ENCODE results near the gene ACSL3. TPM values are rescaled to one million over a fixed set of nuclear protein-coding genes. Genes with fewer than 3 reads are reported as not detected.

Gene ACSL3
- total RNA-seq, 4 donors from 2014 or later, result 31.1 to 56.3 (median 52.5) TPM

- Histone ChIP-seq H3K36me3 (peaks cover 21 to 77% (median 54%) of the 10 kb centered on the region in 4 donors), H3K27me3 (no peaks in the 10 kb centered on the region), H3K4me3 (no peak overlapping the region), H3K4me1 (peaks cover 6 to 13% (median 9%) of the 10 kb centered on the region in 4 donors), H3K9me3 (no peaks in the 10 kb centered on the region), H3K27ac (replicated peaks in 1 of 4) (no peak overlapping the region)
- intact Hi-C loops (cut with DNase I), result no loop called here
- TF ChIP-seq CTCF (IDR thresholded peaks at IDR 0.05), result no peak
- TF ChIP-seq POLR2A (IDR thresholded peaks at IDR 0.05; ENCODE audit: low read depth), result no peak
- TF ChIP-seq EP300 (IDR thresholded peaks at IDR 0.05), result no peak
- no peak for TF ChIP-seq POLR2AphosphoS5 (IDR thresholded peaks at IDR 0.05)
- 95% methylated on average over 5 of the region's 5 CpGs for WGBS
- no peak for DNase-seq (ENCODE audit: extremely low spot score)
Measured at GRCh38 chr2:222920657-222921186, 59.9 kb downstream of the ACSL3 start.

GRCh38 chr2:222922019-222922800, 61.4 kb downstream of the ACSL3 start:
- Histone ChIP-seq H3K27me3 (no peaks in the 10 kb centered on the region), H3K4me3 (no peak overlapping the region), H3K4me1 (peaks cover 4 to 8% (median 6%) of the 10 kb centered on the region in 4 donors), H3K36me3 (peaks cover 21 to 81% (median 55%) of the 10 kb centered on the region in 4 donors), H3K27ac (replicated peaks in 1 of 4) (no peak overlapping the region), H3K9me3 (no peaks in the 10 kb centered on the region)
- WGBS, result 92% methylated on average over 8 of the region's 8 CpGs
- TF ChIP-seq POLR2AphosphoS5 (IDR thresholded peaks at IDR 0.05) (no peak), CTCF (IDR thresholded peaks at IDR 0.05) (no peak), POLR2A (IDR thresholded peaks at IDR 0.05; ENCODE audit: low read depth) (no peak), EP300 (IDR thresholded peaks at IDR 0.05) (no peak)
- intact Hi-C loops (cut with DNase I), result no loop called here
- no peak for DNase-seq (ENCODE audit: extremely low spot score)

GRCh38 chr2:222926915-222927314, 66.1 kb downstream of the ACSL3 start:
- Histone ChIP-seq H3K4me3 (no peak overlapping the region), H3K9me3 (no peaks in the 10 kb centered on the region), H3K27me3 (no peaks in the 10 kb centered on the region), H3K27ac (replicated peaks in 1 of 4) (no peak overlapping the region), H3K4me1 (no peaks in the 10 kb centered on the region), H3K36me3 (peaks cover 5 to 88% (median 63%) of the 10 kb centered on the region in 4 donors)
- WGBS, result 95% methylated on average over 9 of the region's 9 CpGs
- intact Hi-C loops (cut with DNase I), result no loop called here
- no peak for DNase-seq (ENCODE audit: extremely low spot score)
- TF ChIP-seq CTCF (IDR thresholded peaks at IDR 0.05) (no peak), EP300 (IDR thresholded peaks at IDR 0.05) (no peak), POLR2A (IDR thresholded peaks at IDR 0.05; ENCODE audit: low read depth) (no peak), POLR2AphosphoS5 (IDR thresholded peaks at IDR 0.05) (no peak)

- no peaks in the 10 kb centered on the region for H3K4me1 ChIP-seq
- H3K27ac ChIP-seq (replicated peaks in 1 of 4), result no peak overlapping the region
- peaks cover 0 to 84% (median 60%) of the 10 kb centered on the region in 4 donors for H3K36me3 ChIP-seq
- no peaks in the 10 kb centered on the region for H3K27me3 ChIP-seq
- no peak for TF ChIP-seq CTCF (IDR thresholded peaks at IDR 0.05)
- WGBS, result 80% methylated on average over 5 of the region's 5 CpGs
- intact Hi-C loops (cut with DNase I), result no loop called here
- no peaks in the 10 kb centered on the region for H3K9me3 ChIP-seq
- DNase-seq (ENCODE audit: extremely low spot score), result no peak
- no peak overlapping the region for H3K4me3 ChIP-seq
Measured at GRCh38 chr2:222927600-222927999, 66.8 kb downstream of the ACSL3 start.
